ENCODE results near the gene RABAC1. TPM values are rescaled to one million over a fixed set of nuclear protein-coding genes. Genes with fewer than 3 reads are reported as not detected.

The RABAC1 gene
- total and polyA plus RNA-seq, 2 of the 13 experiments (the other 11 are each of a cell fraction or from before 2014, with no cell fraction given), result 37.4 to 74.0 TPM

GRCh38 chr19:41959056-41960053 lies at the start of gene RABAC1 (continued):
- TF ChIP-seq ZBTB25 (CRISPR knock-in tag; IDR thresholded peaks at IDR 0.05) (peak; percentile 23; the same call in 1 of the 2 replicates), CENPX (CRISPR knock-in tag; IDR thresholded peaks at IDR 0.05) (no peak), DMTF1 (CRISPR knock-in tag; IDR thresholded peaks at IDR 0.05) (no peak), CENPT (CRISPR knock-in tag; IDR thresholded peaks at IDR 0.05; ENCODE audit: low read depth) (no peak), RNF2 (conservative IDR thresholded peaks at IDR 0.05; ENCODE audit: low read depth) (no peak), RORA (CRISPR knock-in tag; IDR thresholded peaks at IDR 0.05) (no peak), SAFB2 (CRISPR knock-in tag; IDR thresholded peaks at IDR 0.05; ENCODE audit: borderline replicate concordance, low read depth) (no peak), ISL2 (CRISPR knock-in tag; IDR thresholded peaks at IDR 0.05) (no peak), ZNF430 (CRISPR knock-in tag; IDR thresholded peaks at IDR 0.05) (no peak), NFE2 (CRISPR knock-in tag; IDR thresholded peaks at IDR 0.05) (no peak), YEATS2 (CRISPR knock-in tag; IDR thresholded peaks at IDR 0.05; ENCODE audit: borderline replicate concordance) (peak; percentile 64; the same call in 1 of the 2 replicates), SNAPC4 (CRISPR knock-in tag; IDR thresholded peaks at IDR 0.05) (no peak), ZNF597 (CRISPR knock-in tag; IDR thresholded peaks at IDR 0.05) (no peak), DNMT3B (CRISPR knock-in tag; conservative IDR thresholded peaks at IDR 0.05) (no peak), YEATS4 (CRISPR knock-in tag; IDR thresholded peaks at IDR 0.05; ENCODE audit: borderline replicate concordance) (peak; percentile 55; the same call in 1 of the 2 replicates), RBM39 (IDR thresholded peaks at IDR 0.05; ENCODE audit: low read depth, low read length, poor library complexity, severe bottlenecking) (no peak), NFIB (CRISPR knock-in tag; IDR thresholded peaks at IDR 0.05; ENCODE audit: borderline replicate concordance) (no peak), GPN1 (CRISPR knock-in tag; IDR thresholded peaks at IDR 0.05; ENCODE audit: borderline replicate concordance) (no peak), ZNF652 (CRISPR knock-in tag; IDR thresholded peaks at IDR 0.05; ENCODE audit: borderline replicate concordance, low read depth) (no peak)

All from HepG2 (cell line).